H1 (cell line): ENCODE results near the gene SND1. TPM values are rescaled to one million over a fixed set of nuclear protein-coding genes. Genes with fewer than 3 reads are reported as not detected.

Source experiments
- BACH1 ChIP-seq: IDR thresholded peaks from 2 replicates; pipeline ENCODE4 v1.6.1; 2012; ENCODE audit warnings: low read length, improper control_type of control experiment
- CHD7 ChIP-seq: fragments of 300-600 bp; sonication (generic); IDR thresholded peaks from 2 replicates; pipeline ENCODE4 v1.7.1; 2012; ENCODE audit warnings: low read length, moderate library complexity, mild to moderate bottlenecking, inconsistent platforms; ENCODE audit not compliant: insufficient replicate concordance
- RNF2 ChIP-seq: fragments of 200-900, 300-1000 bp; sonication (generic); IDR thresholded peaks from 2 replicates; pipeline ENCODE4 v1.7.1; 2016; ENCODE audit warnings: borderline replicate concordance, low read depth, mild to moderate bottlenecking, antibody characterized with exemption, low read length; ENCODE audit not compliant: poor library complexity, severe bottlenecking; ENCODE audit errors: missing control alignments
- polyA plus RNA-seq, 7 experiments: library from polyadenylated mRNA; depleted of rRNA in 3 of 7; stranded (reverse) in 5 of 7; unstranded in 2 of 7; fragments of >200 nt in 5 of 7; fragments of 200-250 nt in 2 of 7; gene quantifications; 1 replicate in 5 of 7; 2 replicates in 1 of 7; 4 replicates in 1 of 7; pipeline versions ENCODE4 v1.2.1 to v1.2.3, GENCODE V29; 2011 to 2013; ENCODE audit warnings: missing spikeins in 2 of 7, mixed read lengths in 2 of 7
- total RNA-seq: library from RNA; stranded (reverse); fragmentation: NEBNext Ultra II Directional; extraction: Animal tissue kit (Norgen Biotek cat#: 25700); gene quantifications from 2 replicates; pipeline ENCODE4 v1.2.1, GENCODE V29; 2021

SND1 gene
- total and polyA plus RNA-seq, 2 of the 8 experiments (the other 6 are each of a cell fraction or from before 2014, with no cell fraction given): 122 to 290 TPM

DNA sequence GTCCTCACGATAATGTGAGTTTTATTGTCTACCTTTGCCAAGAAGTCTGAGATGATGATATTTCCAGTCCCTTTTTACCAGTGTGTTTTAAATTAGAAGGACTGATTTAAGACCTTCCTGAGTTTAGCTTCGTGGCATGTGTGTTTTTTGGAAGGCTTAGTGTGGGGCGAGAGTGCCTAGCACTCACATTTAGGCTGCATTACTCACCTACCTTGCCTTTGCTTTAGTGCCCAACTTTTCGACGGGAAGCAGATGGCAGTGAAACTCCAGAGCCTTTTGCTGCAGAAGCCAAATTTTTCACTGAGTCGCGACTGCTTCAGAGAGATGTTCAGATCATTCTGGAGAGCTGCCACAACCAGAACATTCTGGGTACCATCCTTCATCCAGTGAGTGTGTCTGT lies 50.9 kb downstream of the SND1 start (continued):
- TF ChIP-seq CHD7 (no peak), BACH1 (no peak), RNF2 (no peak)
- TF ChIP-seq, all 59 proteins: peak for 0
